Activated naive CD4-positive, alpha-beta T cell treated with anti-CD3 and anti-CD28 coated beads, Interleukin-2, amount 50 U/mL, for 16 hours (primary cell): ENCODE results near the gene KCNQ1.

Experiments
- DNase-seq: peaks from one replicate; pipeline ENCODE4 v3.0.0-alpha.2; 2020

The KCNQ1 gene

GRCh38 chr11:2836315-2837095, 391.7 kb downstream of the KCNQ1 start:
- no peak for DNase-seq

GRCh38 chr11:2837096-2837601, 392.3 kb downstream of the KCNQ1 start:
- no peak for DNase-seq

- no peak for DNase-seq
Measured at GRCh38 chr11:2837651-2838050, 392.8 kb downstream of the KCNQ1 start.

GRCh38 chr11:2838091-2838490, 393.3 kb downstream of the KCNQ1 start:
- no peak for DNase-seq

- DNase-seq, result no peak
Measured at GRCh38 chr11:2838676-2839294, 394.0 kb downstream of the KCNQ1 start.

- DNase-seq, result no peak
Measured at GRCh38 chr11:2839395-2839943, 394.7 kb downstream of the KCNQ1 start.

GRCh38 chr11:2841411-2842190, 396.8 kb downstream of the KCNQ1 start:
- no peak for DNase-seq

GRCh38 chr11:2842876-2843275, 398.1 kb downstream of the KCNQ1 start:
- no peak for DNase-seq

GRCh38 chr11:2843551-2843950, 398.7 kb downstream of the KCNQ1 start:
- DNase-seq, result no peak

- DNase-seq, result no peak
Measured at GRCh38 chr11:2844116-2844842, 399.5 kb downstream of the KCNQ1 start.

- DNase-seq, result no peak
Measured at GRCh38 chr11:2844996-2845395, 400.2 kb downstream of the KCNQ1 start.

- no peak for DNase-seq
Measured at GRCh38 chr11:2846056-2846455, 401.2 kb downstream of the KCNQ1 start.

GRCh38 chr11:2846470-2846869, 401.7 kb downstream of the KCNQ1 start:
- DNase-seq, result no peak

GRCh38 chr11:2847561-2847960, 402.8 kb downstream of the KCNQ1 start:
- no peak for DNase-seq

- no peak for DNase-seq
Measured at GRCh38 chr11:2848497-2848896, 403.7 kb downstream of the KCNQ1 start.

- DNase-seq, result no peak
Measured at GRCh38 chr11:2849994-2850770, 405.4 kb downstream of the KCNQ1 start.

GRCh38 chr11:2853401-2853800, 408.6 kb downstream of the KCNQ1 start:
- no peak for DNase-seq

GRCh38 chr11:2853997-2854560, 409.3 kb downstream of the KCNQ1 start:
- DNase-seq, result no peak

- DNase-seq, result no peak
Measured at GRCh38 chr11:2855162-2855561, 410.4 kb downstream of the KCNQ1 start.

GRCh38 chr11:2857276-2857675, 412.5 kb downstream of the KCNQ1 start:
- DNase-seq, result no peak

GRCh38 chr11:2857918-2858317, 413.1 kb downstream of the KCNQ1 start:
- DNase-seq, result no peak
